HEK293T (cell line): ENCODE results near the gene IGFBP5.

Experiments used
- ELF4 ChIP-seq: fragments of 450-650 bp; IDR thresholded peaks from 2 replicates; pipeline ENCODE4 v1.6.1; 2017; ENCODE audit warnings: antibody characterized with exemption
- FOXM1 ChIP-seq: fragments of 450-650 bp; IDR thresholded peaks from 2 replicates; pipeline ENCODE4 v1.6.1; 2017; ENCODE audit warnings: mild to moderate bottlenecking, borderline replicate concordance

DNA sequence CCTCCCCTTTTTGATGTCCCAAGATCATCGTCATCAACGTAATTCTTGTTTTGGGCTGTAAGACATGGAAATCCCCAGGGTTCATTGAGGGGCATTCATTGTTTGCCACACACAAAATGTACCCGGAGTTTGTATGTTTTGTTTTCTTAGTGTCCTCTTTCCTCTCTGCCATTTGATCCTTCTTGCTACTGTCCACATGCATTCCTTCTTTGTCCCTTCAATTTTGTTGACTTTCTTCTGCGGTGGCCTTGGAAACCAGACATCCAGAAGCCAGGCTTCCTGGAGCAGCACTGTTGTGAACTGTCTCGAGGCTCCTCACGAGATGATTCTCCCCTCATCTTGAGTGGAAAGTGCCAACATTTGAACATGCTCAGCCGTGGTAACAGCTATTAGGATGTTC, 37.4 kb downstream of the IGFBP5 start:
- TF ChIP-seq ELF4 = no peak
- no peak for TF ChIP-seq FOXM1
